NCI-H2107 treated with DMSO at 0.1 percent for 48 hours (cell line): ENCODE measurements around the gene ACP5.
"Not testable (repeated sequence)": the region's sequence is repeated elsewhere in the genome, so short reads cannot be mapped to it uniquely, and the experiment has no call there.

Experiments used
- DNase-seq: peaks from one replicate; lab custom pipeline; 2025; ENCODE audit not compliant: unreplicated experiment; lab: John Stamatoyannopoulos, UW

Gene ACP5

DNA sequence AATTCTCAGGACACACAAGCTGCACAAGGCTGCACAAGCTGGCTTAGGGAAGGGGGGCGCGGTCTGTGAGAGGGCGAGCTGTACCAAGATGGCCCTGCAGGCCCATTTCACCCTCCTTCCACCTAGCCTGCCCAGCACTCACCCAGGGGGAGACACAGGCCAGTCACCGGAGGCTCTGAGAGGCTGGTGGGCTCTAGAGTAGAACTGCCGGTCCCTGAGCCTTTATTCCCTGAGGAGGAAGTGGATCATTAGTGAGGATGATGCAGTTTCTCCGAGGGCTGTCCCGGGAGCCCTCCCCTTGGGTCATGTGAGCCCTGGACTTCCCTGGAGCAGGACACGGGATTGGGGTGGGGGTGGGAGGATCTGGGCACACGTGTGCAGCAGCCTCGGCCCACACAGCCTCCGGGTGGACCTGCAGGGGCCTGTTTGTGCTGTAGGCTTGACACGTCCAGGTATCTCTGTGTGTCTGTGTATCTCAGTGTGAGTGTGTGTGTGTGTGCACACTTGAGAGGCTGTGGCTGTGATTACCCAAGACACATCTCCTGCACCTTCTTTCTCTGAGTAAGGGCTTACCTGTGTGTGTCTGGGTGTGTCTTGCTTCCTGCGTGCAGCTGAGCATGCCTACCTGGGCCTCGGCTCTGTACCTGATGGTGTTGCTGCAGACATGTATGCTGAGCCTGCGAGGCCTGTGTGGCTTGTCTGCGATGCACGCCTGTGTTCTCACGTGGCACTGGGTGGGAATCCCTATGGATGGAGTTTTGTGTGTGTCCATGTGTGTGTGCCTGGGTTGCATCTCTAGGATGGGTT is at the start of gene ACP5:
ACP5 (minus strand) TSS at position 195 of the 807 bp plus-strand sequence. CDS start 328 bp downstream, outside the sequence.
- DNase-seq: no peak

DNA sequence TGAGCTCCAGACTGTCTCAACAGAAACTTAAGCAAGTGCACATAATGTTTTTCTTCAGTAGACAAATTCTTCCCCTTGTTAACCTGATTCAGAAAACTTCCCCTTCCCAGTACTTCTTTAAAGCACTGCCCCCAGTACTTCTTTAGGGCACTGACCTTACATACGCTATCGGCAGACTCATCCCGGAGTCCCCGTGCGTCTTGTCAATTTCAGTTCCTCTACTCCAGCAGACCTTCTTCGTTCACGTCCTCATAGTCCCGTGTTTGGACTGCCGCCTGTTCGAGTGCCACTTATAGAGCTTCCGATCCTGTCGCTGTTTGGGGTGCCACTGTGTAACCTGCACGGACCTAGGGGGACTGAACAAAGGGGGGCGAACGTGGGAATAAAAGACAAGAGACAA is 48.8 kb upstream of the ACP5 start:
- DNase-seq: no peak

- DNase-seq: no peak
Observed at GRCh38 chr19:11624069-11624463, 46.6 kb upstream of the ACP5 start.

GRCh38 chr19:11622401-11622800 is 45.0 kb upstream of the ACP5 start:
- not testable (repeated sequence) for DNase-seq

DNA sequence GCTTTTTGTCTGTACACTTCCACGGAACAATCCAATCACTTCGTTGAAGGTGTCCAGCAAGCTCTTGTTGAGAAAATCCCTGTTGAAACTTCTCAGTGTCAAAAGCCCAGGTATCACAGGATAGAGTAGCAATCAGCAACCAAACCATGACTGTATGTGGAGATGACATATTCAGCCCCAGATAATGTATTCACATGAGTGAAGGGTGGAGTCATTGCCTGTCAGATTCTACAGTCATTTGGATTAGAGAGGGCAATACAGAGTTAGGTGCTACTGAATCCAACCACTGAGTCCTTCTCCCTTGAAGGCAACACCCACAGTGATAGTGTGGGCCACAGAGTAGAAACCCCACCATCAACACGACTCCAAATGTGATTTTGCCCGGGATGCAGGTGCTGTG is 43.1 kb upstream of the ACP5 start:
- no peak for DNase-seq

DNA sequence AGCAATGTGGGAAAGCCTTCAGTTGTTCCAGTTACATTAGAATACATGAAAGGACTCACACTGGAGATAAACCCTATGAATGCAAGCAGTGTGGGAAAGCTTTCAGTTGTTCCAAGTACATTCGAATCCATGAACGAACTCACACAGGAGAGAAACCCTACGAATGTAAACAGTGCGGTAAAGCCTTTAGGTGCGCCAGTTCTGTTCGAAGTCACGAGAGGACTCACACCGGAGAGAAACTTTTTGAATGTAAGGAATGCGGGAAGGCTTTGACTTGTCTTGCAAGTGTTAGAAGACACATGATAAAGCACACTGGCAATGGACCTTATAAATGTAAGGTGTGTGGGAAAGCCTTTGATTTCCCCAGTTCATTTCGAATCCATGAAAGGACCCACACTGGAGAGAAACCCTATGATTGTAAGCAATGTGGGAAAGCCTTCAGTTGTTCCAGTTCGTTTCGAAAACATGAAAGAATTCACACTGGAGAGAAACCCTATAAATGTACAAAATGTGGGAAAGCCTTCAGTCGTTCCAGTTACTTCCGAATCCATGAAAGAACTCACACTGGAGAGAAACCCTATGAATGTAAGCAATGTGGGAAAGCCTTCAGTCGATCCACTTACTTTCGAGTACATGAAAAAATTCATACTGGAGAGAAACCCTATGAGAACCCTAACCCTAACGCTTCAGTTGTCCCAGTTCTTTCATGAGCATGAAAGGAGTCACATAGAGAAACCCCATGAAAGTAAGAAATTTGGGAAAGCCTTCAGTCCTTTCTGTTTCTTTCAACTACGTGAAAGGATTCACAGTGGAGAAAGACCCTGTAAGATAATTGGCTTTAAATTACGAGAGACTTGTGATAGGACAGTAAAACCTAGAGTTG is 40.0 kb upstream of the ACP5 start:
- no peak for DNase-seq

DNA sequence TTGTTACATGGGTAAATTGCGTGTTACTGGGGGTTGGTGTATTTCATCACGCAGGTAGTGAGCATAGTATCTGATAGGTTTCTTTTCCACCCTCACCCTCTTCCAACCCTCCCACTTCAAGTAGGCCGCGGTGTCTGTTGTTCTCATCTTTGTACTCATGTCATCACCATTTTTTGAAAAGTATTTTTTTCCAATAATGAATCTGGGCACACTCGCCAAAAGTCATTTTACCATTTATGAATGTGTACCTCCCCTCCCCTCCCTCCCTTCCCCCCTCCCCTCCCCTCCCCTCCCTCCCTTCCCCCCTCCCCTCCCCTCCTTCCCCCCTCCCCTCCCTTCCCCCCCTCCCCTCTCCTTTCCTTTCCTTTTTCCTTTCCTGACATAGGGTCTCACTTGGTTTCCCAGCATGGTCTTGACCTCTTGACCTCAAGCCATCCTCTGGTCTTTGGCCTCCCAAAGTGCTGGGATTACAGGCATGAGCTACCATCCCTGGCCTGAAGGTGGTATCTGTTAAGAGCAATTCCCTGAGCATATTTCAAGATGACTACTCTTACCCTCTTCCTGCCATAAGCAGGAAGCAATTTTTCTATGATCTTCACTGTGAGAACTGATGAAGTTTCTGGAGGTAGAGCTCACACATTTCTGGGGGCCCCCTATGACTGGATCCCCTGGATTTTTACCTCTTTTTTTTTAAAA is 35.5 kb upstream of the ACP5 start:
- no peak for DNase-seq

DNA sequence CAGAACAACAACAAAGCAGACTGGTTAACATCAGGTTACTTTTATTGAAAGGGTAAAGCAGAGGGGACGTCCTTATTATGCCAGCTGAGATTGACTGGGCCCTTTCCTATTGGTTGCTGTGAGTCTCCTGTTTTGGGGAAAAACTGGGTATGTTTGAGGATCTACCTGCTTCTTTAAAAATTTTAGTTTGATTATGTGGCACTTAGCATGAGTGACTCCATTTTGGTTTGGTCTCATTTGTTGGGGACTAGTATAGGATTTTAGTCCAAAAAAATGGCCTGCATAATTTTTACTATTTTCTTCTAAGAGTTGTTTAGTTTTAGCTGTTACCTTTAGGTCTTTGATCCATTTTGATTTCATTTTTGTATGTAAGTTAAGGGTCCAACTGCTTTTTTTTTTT is 34.3 kb upstream of the ACP5 start:
- no peak for DNase-seq

DNA sequence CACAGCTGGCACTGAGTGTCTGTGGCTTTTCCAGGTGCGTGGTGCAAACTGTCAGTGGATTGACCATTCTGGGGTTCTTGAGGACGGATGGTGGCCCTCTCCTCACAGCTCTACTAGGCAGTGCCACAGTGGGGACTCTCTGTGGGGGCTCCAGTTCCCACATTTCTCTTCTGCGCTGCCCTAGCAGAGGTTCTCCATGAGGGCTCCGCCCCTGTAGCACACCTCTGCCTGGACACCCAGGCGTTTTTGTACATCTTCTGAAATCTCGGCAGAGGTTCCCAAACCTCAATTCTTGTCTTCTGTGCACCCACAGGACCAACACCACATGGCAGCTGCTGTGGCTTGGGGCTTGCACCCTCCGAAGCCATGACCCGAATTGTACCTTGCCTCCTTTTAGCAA is 29.0 kb upstream of the ACP5 start:
- no peak for DNase-seq

GRCh38 chr19:11599704-11600103 is 22.3 kb upstream of the ACP5 start:
- DNase-seq: not testable (repeated sequence)

GRCh38 chr19:11598746-11599145 is 21.3 kb upstream of the ACP5 start:
- DNase-seq: no peak

- DNase-seq: no peak
Observed at GRCh38 chr19:11598103-11598483, 20.6 kb upstream of the ACP5 start.

- DNase-seq: peak; percentile 93
Observed at GRCh38 chr19:11597202-11598102, 20.0 kb upstream of the ACP5 start, which contains the start of gene ZNF627. Gene ZNF627, plus strand, starts transcription at chr19:11597483. Its CDS starts 145 bp downstream, at chr19:11597628.

- DNase-seq: no peak
Observed at GRCh38 chr19:11596156-11596555, 18.7 kb upstream of the ACP5 start.

GRCh38 chr19:11594084-11594483 is 16.6 kb upstream of the ACP5 start:
- DNase-seq: no peak

DNA sequence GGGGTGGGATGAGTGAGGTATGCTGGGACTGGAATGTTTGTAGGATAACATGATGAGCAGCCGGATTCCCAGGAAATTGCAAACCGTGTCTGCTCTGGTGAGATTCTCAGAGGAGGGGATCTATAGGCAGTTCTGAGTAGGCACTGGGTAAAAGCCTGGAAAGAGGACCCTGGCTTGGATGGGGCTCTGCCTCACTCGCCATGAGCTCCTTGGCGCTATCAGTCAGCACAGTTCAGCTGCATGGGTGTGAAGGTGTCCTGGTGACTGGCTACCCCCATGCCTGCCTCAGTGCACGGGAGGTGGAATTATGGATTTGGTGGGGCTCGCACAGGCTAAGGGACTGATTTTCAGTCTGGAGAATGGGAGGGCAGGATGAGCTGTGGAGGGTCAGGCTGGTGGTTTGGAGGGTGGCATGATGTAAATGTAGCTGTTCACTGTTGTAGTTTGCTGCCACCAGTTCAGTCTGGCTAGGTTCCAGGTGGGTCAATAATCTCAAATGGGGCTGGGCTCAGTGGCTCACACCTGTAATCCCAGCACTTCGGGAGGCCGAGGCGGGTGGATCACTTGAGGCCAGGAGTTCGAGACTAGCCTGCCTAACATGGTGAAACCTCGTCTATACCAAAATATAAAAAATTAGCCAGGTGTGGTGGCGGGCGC is 10.7 kb upstream of the ACP5 start:
- DNase-seq: no peak

- DNase-seq: peak; percentile 50
Observed at GRCh38 chr19:11587302-11587974, 10.0 kb upstream of the ACP5 start.

DNA sequence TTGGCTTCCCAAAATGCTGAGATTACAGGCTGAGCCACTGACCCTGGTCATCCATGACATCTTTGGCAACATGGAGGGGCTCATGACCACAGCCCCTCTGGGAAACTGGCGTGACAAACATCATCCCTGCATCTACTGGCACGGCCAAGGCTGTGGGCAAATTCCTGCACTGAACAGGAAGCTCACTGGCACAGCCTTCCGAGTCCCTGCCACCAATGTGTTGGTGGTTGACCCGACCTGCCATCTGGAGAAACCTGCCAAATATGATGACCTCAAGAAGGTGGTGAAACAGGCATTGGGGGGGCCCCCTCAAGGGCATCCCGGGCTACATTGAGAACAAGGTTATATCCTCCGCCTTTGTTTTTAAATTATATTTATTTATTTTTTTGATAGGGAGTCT is 8.9 kb upstream of the ACP5 start:
- no peak for DNase-seq

GRCh38 chr19:11581740-11582139 is 4.3 kb upstream of the ACP5 start:
- DNase-seq: no peak
